SK-N-MC (cell line): ENCODE measurements around the gene CUX1.

Experiments
- EZH2 ChIP-seq: fragments of 200-600 bp; sonication (generic); IDR thresholded peaks from one replicate; pipeline ENCODE4 v1.6.1; 2017; ENCODE audit warnings: antibody characterized with exemption
- FOXP2 ChIP-seq: optimal IDR thresholded peaks from 2 replicates; pipeline ENCODE3; 2011; ENCODE audit warnings: mild to moderate bottlenecking, moderate library complexity; ENCODE audit not compliant: insufficient read depth; ENCODE audit errors: extremely low read length, control extremely low read depth
- POLR2AphosphoS5 ChIP-seq: IDR thresholded peaks from 2 replicates; pipeline ENCODE4 v1.6.1; 2012; ENCODE audit warnings: mild to moderate bottlenecking, low read depth, low read length, borderline replicate concordance

GRCh38 chr7:102236592-102237287 is 419.3 kb downstream of the CUX1 start:
- TF ChIP-seq EZH2 (no peak), POLR2AphosphoS5 (no peak), FOXP2 (no peak)
